ENCODE data around the gene RNASEH2A.

The RNASEH2A gene

DNA sequence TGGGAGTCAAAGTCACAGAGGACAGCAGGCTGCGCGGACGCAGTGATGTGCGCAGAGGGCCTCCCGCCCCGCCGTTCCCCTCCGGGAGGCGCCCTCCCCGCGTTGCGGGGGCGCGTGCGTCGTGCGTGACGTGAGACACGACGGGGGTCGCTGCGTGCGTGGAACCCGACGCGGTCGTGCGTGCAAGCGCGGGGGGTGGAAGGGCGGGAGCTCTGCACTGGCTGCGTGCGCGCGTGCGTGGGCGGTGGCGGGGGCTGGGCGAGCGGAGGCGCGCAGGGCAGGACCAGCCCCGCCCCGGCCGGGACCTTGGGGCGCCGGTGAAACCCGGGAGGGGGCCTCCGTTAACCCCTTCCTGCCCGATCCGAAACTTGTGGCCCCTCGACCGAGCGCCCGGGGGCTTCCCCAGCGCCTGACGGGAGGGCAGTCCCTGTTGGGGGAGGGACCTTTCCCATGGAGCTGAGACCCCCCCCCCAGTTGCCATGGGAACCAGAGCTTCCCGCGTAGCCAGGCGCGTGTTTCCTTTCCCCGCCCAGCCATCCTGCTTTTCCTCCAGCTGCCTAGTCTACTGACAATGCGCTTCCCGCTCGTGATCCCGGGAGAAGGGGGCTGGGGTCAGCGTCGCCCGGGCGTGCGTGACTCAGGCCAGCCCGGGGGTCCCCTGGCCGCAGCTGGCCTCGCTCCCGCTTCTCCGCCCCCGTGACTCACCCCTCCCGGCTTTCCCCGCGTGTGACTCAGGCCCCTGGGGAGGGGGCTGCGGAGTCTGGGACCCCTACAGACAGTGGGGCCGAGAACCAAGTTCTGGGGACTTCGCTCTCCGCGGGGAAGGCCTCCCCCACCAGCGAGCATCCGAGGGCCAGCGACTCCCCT is 23.7 kb upstream of the RNASEH2A start:
- DNase-seq (ENCODE audit: low spot score) = peak; percentile 67

DNA sequence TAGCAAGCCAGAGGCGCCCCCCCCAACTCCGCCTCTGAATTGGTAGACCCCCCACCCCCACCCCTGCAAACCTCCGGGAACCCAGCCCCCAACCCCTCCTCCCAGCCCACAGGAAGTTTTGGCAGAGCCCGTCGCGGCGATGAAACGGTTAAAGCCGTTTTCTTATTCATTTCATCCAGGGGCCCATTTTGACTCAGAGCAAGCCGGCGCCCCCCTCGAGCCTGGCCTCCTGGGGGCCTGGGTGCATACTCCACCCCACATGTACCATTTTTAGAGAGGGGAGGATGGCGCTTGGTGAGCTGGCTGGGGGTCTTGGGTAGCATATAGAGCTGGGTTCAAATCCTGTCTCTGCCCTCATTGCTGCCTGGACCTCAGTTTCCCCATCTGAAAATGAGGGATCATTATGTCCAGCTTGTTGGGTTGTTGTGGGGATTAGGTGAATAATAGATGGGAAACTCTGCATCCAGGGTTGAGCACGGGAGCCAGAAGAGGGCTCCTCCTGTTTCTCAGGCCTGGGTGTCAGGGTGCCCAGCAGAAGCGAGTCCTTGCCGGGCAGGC is 23.0 kb upstream of the RNASEH2A start:
- DNase-seq (ENCODE audit: low spot score) = no peak

DNA sequence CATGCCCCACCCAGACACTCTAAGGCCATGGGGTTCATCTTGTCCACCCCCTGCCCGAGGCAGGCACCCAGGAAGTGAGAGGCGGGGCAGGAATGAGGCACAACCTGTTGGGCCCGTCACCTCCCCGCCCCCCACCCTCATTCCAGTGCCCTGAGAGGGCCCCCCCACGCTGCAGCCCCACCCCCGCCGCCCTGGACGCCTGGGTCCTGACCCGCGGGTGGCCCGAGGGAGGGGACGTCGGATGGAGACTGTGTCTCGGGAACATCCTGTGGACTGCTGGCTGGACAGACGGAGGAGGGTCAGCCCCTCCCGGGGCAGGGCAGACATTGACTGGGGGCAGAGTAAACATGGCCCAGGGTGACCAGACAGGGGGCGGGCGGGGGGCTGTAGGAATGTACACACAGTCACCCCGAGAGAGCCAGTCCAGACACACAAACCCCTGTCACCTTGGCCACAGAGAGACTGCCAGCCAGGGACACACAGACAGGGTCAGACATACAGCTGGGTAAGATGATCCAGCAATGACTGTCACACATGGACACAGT is 22.5 kb upstream of the RNASEH2A start:
- no peak for DNase-seq (ENCODE audit: low spot score)

DNA sequence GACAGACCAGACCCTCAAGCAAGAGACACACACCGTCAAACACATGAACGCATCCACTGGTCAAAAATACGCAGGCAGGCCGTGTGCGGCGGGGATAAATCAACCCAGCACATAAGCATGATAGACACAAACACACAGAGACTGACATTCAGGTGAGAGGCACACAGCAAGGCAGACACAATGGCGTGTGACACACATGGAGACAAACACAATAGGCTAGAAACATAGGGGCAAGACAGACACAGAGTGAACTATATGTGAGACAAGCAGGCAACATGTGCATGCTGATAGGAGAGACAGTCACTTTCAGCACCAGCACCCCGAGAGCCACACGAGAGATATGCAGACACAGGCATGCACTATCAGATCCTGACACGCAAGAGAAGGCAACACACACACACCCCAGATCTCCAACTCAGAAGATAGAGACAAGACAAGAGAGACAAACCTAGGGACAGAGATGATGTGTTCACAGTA is 22.0 kb upstream of the RNASEH2A start:
- no peak for DNase-seq (ENCODE audit: low spot score)

DNA sequence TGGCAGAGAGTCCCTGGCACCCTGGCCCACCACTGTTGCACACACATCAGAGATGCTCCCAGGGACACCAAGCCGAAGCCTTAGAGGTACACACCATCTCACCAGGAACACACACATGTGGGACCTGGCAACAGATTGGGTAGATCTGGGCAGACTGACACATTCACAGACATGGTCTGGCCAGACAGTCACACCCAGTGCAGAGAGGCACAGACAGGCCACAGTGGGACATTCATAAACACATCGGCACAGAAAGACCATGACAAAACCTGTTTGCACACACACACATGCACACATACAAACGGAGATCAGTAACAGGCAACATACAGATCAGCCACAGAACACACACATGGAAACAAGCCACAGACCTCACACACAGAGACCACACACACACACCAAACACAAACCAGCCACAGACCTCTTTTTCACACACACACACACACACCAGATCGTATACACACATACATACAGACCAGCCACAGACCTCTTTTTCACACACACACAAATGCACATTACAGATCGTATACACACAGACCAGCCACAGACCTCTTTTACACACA is 21.4 kb upstream of the RNASEH2A start:
- no peak for DNase-seq (ENCODE audit: low spot score)

DNA sequence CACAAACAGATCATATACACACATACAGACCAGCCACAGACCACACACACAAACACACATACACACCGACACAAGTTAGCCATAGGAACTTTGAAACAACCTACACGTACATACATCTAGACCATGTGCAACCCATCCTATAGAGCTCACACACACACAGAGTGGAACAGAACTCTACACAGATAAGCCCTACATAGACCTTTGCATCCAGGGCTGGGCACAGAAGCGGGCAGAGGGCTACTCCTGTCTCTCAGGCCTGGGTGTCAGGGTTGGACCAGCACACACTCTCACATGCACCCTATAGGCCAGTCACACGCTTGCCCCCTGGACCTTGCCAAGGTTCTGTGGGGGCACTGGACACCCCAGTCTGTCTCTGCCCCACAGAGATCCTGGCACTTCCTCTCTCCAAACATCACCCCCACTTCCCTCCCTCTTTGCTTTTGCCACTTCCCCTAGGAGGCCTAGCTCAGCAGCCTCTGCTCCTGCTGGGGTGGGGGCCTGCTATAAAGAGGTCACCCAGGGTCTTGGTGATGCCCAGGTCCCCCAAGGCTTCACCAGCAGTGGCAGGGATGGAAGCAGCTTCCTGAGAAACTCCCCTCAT is 20.9 kb upstream of the RNASEH2A start:
- no peak for DNase-seq (ENCODE audit: low spot score)

DNA sequence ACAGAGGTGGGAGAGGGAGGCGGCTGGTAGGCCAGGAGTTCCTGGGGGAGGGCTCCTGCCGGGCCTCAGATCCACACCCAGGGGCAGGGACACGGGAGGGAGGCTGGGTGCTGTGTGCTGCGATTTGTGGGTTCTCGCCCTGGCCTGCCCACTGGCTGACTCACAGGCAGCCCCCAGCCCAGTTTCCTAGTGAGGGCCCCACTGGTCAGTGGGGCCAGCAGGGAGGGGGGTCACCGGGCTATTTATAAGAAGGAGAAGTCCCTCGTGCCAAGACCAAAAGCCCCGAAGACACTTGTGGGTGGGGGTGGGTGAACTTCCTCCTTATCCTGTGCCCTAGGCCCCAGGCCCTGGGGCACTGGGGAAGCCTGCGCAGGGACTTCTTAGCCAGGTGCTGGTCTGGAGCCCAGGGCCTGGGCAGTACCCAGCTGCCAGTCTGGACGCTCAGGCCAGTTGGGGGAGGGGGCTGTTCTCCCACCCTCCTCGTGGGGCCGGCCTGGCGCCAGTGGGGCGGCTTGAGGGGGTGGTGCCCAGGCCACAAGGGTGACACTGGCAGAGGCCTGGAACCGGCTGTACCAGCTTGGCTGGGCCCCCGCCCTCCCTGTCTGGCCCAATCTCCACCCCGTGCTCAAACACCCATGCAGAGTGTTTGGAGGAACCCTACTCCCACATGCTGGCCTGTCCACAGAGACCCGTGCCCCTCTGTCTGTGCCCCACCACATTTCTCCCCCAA is 20.1 kb upstream of the RNASEH2A start:
- DNase-seq (ENCODE audit: low spot score) = no peak

DNA sequence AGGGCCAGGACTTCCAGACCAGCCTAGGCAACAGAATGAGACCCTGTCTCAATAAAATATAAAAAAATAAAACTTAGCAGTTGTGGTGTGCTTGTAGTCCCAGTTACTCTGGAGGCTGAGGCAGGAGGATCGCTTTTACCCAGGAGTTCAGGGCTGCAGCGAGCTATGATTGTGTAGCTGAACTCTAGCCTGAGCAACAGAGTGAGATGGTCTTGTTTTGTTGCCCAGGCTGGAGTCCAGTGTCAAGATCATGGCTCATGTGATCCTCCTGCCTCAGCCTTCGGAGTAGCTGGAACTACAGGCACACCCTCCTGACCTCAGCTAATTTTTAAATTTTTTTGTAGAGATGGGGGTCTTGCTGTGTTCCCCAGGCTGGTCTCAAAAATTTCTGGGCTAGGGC is 19.4 kb upstream of the RNASEH2A start:
- DNase-seq (ENCODE audit: low spot score) = no peak

DNA sequence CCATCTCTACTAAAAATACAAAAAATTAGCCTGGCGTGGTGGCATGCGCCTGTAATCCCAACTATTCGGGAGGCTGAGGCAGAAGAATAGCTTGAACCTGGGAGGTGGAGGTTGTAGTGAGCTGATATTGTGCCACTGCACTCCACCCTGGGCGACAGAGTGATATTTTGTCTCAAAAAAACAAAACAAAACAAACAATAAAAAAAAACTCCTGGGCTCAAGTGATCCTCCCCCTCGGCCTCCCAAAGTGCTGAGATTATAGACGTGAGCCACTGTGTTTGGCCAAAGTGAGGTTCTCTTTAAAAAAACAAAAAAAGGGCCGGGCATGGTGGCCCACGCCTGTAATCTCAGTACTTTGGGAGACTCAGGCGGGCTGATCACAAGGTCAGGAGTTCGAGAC is 18.9 kb upstream of the RNASEH2A start:
- no peak for DNase-seq (ENCODE audit: low spot score)

DNA sequence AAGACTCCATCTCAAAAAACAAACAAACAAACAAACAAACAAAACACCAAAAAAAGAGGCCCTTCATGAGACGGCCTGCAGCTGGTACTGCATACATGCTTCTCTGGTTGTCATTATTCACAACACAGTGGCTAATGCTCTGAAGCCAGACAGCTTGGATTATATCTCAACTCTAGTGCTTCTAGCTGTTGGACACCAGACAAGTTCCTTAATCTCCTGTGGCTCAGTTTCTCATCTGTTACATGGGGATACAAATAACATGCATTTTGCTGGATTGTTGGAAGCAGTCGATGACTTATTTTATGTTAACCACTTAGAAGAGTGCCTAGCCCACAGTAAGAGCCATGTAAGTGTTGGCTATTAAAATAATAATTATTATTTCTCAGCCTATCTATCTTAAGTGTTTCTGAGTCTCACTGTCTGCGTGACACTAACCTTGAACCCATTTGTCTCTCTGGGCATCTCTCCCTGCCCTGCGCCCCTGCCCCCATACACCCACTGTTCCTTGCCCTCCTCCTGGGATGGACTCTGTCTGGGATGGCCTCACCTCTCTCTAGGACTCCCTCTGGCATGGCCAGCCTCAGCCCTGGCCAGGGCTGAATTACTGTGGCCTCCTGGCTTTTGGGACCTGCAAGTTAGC is 18.2 kb upstream of the RNASEH2A start:
- DNase-seq (ENCODE audit: low spot score) = no peak

DNA sequence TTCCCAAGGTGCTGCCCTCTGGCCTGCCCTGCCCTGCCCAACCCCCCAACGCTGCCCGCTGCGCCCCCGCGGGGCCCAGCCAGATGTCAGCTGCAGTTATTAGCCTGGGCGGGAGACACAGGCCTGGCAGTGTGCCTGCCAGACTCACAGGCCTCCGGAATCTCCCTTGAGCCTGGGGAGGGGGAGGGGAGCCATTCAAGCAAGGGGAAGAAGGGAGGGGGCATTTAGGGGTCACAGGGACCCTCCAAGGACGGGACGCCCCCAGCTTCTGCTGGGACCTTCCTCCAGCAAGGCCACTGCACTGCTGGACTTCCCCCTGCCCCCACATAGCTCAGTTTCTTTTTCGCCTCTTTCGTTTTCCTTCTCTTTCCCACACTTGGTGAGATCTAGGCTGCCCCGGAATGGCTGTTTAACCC is 17.7 kb upstream of the RNASEH2A start:
- DNase-seq (ENCODE audit: low spot score) = no peak

DNA sequence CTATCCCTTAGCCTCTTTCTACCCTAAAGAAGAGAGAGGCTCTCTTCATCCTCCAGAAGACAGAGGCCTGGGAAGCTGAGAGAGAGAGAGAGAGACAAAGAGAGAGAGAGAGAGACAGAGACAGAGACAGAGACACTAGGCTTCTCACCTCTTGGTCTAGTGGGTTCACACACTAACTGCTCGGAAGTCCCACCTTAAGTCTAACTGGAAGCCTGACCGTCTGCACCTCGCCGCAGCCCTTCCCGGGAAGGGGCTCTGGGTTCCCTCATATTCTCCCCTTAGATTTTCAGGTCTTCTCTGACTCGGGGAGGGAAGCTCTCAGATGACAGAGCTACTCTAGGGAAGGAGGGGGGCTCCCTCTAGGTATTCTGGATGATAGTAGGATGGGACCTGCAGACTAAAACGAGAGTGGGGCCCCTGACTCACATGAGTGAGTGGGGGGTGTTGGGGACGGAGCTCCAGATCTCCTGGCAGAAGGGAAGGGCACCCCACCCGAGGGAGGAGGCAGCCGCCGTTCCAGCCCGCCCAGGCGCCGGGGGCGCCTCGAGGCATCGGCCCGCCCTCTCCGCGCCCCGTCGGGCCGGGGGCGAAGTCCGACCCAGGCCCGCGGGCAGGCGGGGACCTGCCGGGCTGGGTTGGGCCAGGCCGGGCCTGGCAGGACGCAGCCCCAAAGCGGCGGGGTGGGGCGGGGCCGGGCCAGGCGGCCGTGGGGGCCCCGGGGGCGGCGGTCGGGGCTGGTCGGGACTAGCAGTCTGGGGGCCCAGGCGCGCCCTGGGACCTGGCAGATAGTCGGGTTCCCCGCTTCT is 17.1 kb upstream of the RNASEH2A start:
- DNase-seq (ENCODE audit: low spot score) = no peak

DNA sequence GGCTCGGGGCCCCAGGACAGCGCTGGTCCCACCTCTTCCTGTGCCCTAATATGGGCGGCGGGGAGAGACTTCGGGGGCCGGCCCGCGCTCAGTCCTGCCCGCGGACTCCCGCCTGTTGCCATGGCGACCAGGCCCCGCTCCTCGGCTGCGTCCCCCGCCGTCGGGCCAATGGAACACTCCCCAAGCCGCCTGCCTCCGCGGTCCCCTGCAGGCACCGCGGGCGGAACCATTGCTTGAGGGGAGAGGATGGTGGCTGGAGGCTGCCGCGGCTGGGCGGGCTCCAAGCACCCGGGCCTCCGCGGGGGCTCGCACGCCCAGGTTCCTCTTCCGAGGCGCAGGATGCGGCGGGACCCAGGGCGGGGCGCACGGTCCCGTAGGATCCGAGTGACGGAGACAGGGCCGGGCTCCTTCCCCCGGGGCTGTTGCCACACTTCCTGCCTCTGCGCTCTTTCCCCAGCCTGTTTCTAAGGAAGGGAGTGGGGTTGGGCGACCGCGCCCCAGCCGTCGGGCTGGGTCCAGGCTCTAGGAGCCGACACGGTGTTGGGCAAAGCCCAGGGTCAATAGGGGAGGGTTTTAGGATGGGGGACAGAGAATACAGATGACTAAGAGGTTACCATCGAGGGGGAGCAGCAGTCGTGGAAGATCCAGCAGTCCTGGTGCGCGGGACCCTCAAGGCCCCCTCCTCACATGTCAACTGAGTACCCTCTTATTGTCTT is 16.3 kb upstream of the RNASEH2A start:
- DNase-seq (ENCODE audit: low spot score) = peak; percentile 96

DNA sequence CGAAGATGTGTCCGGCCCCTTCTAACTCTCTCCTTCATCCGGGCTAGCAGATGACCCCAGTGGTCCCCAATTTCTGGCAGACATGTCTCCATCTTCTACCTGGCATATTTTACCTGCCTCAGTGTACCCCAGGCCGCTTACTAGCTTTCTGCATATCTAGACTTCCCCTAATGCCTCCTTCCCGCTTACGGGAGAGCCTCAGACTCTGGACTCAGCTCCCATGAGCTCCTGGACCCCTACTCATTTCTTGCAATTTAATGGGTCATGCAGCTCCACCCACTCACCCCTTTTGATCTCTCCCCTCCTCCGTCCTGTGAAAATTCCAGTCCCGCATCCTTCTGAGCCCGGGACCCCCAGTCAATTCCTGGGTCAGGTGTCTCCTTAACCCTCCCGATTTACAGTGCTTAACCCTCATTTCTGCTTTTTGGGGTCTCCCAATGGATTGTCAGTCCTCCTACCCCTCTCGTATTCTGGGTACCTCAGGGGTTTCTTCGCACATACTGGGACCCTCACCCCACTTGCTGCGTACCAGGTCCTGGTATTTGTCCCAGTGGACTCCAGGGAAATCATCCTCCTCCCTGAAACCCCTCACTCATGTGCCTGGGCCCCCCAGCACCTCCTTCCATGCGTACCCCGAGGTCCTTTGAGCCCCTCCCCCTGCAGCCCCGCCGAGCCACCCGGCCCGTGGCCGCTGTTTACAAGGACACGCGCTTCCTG is 15.6 kb upstream of the RNASEH2A start:
- DNase-seq (ENCODE audit: low spot score) = no peak

DNA sequence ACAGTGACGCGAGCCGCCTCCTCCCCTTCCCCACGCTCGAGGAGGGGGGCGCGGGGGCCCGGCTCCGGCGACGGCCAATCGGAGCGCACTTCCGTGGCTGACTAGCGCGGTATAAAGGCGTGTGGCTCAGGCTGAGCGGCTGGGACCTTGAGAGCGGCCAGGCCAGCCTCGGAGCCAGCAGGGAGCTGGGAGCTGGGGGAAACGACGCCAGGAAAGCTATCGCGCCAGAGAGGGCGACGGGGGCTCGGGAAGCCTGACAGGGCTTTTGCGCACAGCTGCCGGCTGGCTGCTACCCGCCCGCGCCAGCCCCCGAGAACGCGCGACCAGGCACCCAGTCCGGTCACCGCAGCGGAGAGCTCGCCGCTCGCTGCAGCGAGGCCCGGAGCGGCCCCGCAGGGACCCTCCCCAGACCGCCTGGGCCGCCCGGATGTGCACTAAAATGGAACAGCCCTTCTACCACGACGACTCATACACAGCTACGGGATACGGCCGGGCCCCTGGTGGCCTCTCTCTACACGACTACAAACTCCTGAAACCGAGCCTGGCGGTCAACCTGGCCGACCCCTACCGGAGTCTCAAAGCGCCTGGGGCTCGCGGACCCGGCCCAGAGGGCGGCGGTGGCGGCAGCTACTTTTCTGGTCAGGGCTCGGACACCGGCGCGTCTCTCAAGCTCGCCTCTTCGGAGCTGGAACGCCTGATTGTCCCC is 14.9 kb upstream of the RNASEH2A start, which contains the start of gene JUNB:
TSS of gene JUNB (plus strand) at position 142 of the 706 bp plus-strand sequence. CDS start at position 428, 286 bp downstream.
- peak; percentile 93 for DNase-seq (ENCODE audit: low spot score)

DNA sequence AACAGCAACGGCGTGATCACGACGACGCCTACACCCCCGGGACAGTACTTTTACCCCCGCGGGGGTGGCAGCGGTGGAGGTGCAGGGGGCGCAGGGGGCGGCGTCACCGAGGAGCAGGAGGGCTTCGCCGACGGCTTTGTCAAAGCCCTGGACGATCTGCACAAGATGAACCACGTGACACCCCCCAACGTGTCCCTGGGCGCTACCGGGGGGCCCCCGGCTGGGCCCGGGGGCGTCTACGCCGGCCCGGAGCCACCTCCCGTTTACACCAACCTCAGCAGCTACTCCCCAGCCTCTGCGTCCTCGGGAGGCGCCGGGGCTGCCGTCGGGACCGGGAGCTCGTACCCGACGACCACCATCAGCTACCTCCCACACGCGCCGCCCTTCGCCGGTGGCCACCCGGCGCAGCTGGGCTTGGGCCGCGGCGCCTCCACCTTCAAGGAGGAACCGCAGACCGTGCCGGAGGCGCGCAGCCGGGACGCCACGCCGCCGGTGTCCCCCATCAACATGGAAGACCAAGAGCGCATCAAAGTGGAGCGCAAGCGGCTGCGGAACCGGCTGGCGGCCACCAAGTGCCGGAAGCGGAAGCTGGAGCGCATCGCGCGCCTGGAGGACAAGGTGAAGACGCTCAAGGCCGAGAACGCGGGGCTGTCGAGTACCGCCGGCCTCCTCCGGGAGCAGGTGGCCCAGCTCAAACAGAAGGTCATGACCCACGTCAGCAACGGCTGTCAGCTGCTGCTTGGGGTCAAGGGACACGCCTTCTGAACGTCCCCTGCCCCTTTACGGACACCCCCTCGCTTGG is 14.1 kb upstream of the RNASEH2A start:
- peak; percentile 87 for DNase-seq (ENCODE audit: low spot score)

DNA sequence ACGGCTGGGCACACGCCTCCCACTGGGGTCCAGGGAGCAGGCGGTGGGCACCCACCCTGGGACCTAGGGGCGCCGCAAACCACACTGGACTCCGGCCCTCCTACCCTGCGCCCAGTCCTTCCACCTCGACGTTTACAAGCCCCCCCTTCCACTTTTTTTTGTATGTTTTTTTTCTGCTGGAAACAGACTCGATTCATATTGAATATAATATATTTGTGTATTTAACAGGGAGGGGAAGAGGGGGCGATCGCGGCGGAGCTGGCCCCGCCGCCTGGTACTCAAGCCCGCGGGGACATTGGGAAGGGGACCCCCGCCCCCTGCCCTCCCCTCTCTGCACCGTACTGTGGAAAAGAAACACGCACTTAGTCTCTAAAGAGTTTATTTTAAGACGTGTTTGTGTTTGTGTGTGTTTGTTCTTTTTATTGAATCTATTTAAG is 13.5 kb upstream of the RNASEH2A start:
- no peak for DNase-seq (ENCODE audit: low spot score)
